HepG2 (cell line): ENCODE measurements around the gene RBBP9. TPM values are rescaled to one million over a fixed set of nuclear protein-coding genes. Genes with fewer than 3 reads are reported as not detected.
"Not testable (repeated sequence)": the region's sequence is repeated elsewhere in the genome, so short reads cannot be mapped to it uniquely, and the experiment has no call there.

ENCODE experiments used
- ATAC-seq: fragments of 200-7000 bp; cut with Tn5 transposase; 3 replicates; pipeline ENCODE4 v1.9.1; 2020; ENCODE audit warnings: mild to moderate bottlenecking, moderate library complexity
- BruUV-seq: library from RNA; stranded (reverse); fragments of 400-500 nt; replicated peaks from 2 replicates; lab custom pipeline; 2021; lab: Mats Ljungman, UMichigan
- CTCF ChIA-PET: fragments of 300-600 bp; formaldehyde crosslinking; extraction: SDS; loops from one replicate; lab custom pipeline; 2021; ENCODE audit warnings: low total read pairs, inconsistent platforms, low intra/inter-chr PET ratio; lab: Yijun Ruan, JAX
- POLR2A ChIA-PET: fragments of 350-600 bp; sonication (Branson Sonifier 250); formaldehyde crosslinking; loops from one replicate; lab custom pipeline; 2020; ENCODE audit warnings: antibody characterized with exemption, inconsistent platforms; lab: Yijun Ruan, JAX
- DNase-seq: peaks from one replicate; pipeline ENCODE4 v3.0.0-alpha.2; 2015; ENCODE audit warnings: low spot score
- FAIRE-seq: peaks from 3 replicates; lab custom pipeline; 2011; peaks lifted over from hg19 to GRCh38; lab: Jason Lieb, UNC
- H2AFZ ChIP-seq: one replicate; pipeline ENCODE4 v1.6.1; 2011; ENCODE audit warnings: low read length, inconsistent platforms
- H3K27ac ChIP-seq: fragments of 300-600 bp; 3 replicates; pipeline ENCODE4 v1.8.0; 2011; ENCODE audit warnings: mixed run types, mild to moderate bottlenecking, mixed read lengths, low read length, inconsistent platforms; ENCODE audit not compliant: insufficient read depth; ENCODE audit errors: extremely low read length
- H3K27me3 ChIP-seq, 2 experiments: fragments of 200-600 bp in 1 of 2; 2 replicates in 1 of 2; 3 replicates in 1 of 2; pipeline versions ENCODE4 v1.6.0 to v1.8.0; 2011; ENCODE audit warnings: low read length in 2 of 2, mild to moderate bottlenecking in 2 of 2, moderate library complexity in 2 of 2, inconsistent platforms in 1 of 2; ENCODE audit not compliant: insufficient read depth in 2 of 2, control insufficient read depth in 1 of 2
- H3K36me3 ChIP-seq, 2 experiments: fragments of 200-600 bp in 1 of 2; replicated peaks in 1 of 2; 2 replicates in 1 of 2; 3 replicates in 1 of 2; pipeline versions ENCODE4 v1.5.1 to v1.8.0; 2011; ENCODE audit warnings: low read length in 2 of 2, inconsistent platforms in 1 of 2; ENCODE audit not compliant: insufficient read depth in 2 of 2, control insufficient read depth in 1 of 2
- H3K4me1 ChIP-seq: 2 replicates; pipeline ENCODE4 v1.5.1; 2012; ENCODE audit warnings: low read length, inconsistent platforms; ENCODE audit not compliant: insufficient read depth
- H3K4me2 ChIP-seq: 2 replicates; pipeline ENCODE4 v1.6.0; 2011; ENCODE audit warnings: low read depth, low read length, inconsistent platforms
- H3K4me3 ChIP-seq, 3 experiments: fragments of 200-600 bp in 1 of 3; sonication (generic), shearing (Covaris generic) in 1 of 3; replicated peaks in 1 of 3; 2 replicates each; pipeline ENCODE4 v1.5.1; 2011 to 2016; ENCODE audit warnings: low read length in 3 of 3, inconsistent platforms in 2 of 3, low read depth in 2 of 3, mild to moderate bottlenecking in 2 of 3, control low read depth in 1 of 3, mixed read lengths in 1 of 3; ENCODE audit not compliant: insufficient read depth in 1 of 3
- H3K79me2 ChIP-seq: one replicate; pipeline ENCODE4 v1.6.1; 2011; ENCODE audit warnings: low read length, inconsistent platforms; ENCODE audit not compliant: insufficient read depth
- H3K9ac ChIP-seq: 2 replicates; pipeline ENCODE4 v1.6.0; 2011; ENCODE audit warnings: mild to moderate bottlenecking, low read depth, low read length, inconsistent platforms; ENCODE audit not compliant: insufficient read depth
- H3K9me3 ChIP-seq: 2 replicates; pipeline ENCODE4 v1.5.1; 2012; ENCODE audit warnings: mild to moderate bottlenecking, low read length
- H4K20me1 ChIP-seq: 2 replicates; pipeline ENCODE4 v1.6.0; 2011; ENCODE audit warnings: inconsistent platforms, mild to moderate bottlenecking, low read length, moderate library complexity; ENCODE audit not compliant: insufficient read depth
- KLF13 ChIP-seq: sonication (generic); formaldehyde crosslinking; IDR thresholded peaks from 2 replicates; pipeline ENCODE4 v1.4.0; 2020; ENCODE audit warnings: mild to moderate bottlenecking, missing genetic modification reagents
- MAFG ChIP-seq: sonication (generic); formaldehyde crosslinking; IDR thresholded peaks from 2 replicates; pipeline ENCODE4 v1.5.1; 2020; ENCODE audit warnings: mild to moderate bottlenecking, missing genetic modification reagents
- MIXL1 ChIP-seq: IDR thresholded peaks from 2 replicates; pipeline ENCODE4 v1.6.1; 2016
- PRPF4 ChIP-seq: fragments of 200-400 bp; formaldehyde crosslinking; IDR thresholded peaks from 2 replicates; pipeline ENCODE4 v1.6.1; 2016; ENCODE audit warnings: low read length, low read depth; ENCODE audit not compliant: poor library complexity, severe bottlenecking
- RBM22 ChIP-seq: fragments of 200-400 bp; formaldehyde crosslinking; optimal IDR thresholded peaks from 2 replicates; pipeline ENCODE3; 2017; ENCODE audit warnings: mild to moderate bottlenecking, low read length, moderate library complexity
- SP2 ChIP-seq: sonication (generic); formaldehyde crosslinking; IDR thresholded peaks from 2 replicates; pipeline ENCODE4 v1.5.1; 2020; ENCODE audit warnings: mild to moderate bottlenecking, missing genetic modification reagents
- whole genome bisulfite sequencing: methylation state at CpG from one replicate; pipeline ENCODE4 v1.1.6; 2017; ENCODE audit warnings: low lambda C conversion rate; 5-methylcytosine and 5-hydroxymethylcytosine counted together
- in situ Hi-C: cut with HindIII; loops from 2 replicates; pipeline ENCODE4 v1.10.0; 2017; ENCODE audit warnings: low pct_unique_long_range_greater_than_20kb; ENCODE audit not compliant: extremely low pct_ligation_motif_present
- intact Hi-C: fragments of 100-400 bp; cut with micrococcal nuclease; formaldehyde crosslinking; loops from one replicate; pipeline ENCODE4 v1.10.0; 2022; ENCODE audit not compliant: unreplicated experiment
- polyA plus RNA-seq, 8 experiments: library from polyadenylated mRNA; depleted of rRNA in 3 of 8; stranded (reverse) in 7 of 8; unstranded in 1 of 8; fragments of >200 nt; fragmentation: Illumina TruSeq in 4 of 8; extraction: Trizol in 4 of 8; gene quantifications; 2 replicates each; pipeline versions ENCODE4 v1.2.1 to v1.2.3, GENCODE V29; 2011 to 2016; ENCODE audit warnings: low read depth in 4 of 8, missing spikeins in 1 of 8, mixed read lengths in 1 of 8; ENCODE audit not compliant: insufficient read depth in 1 of 8
- total RNA-seq, 5 experiments: library from RNA; depleted of rRNA; stranded (reverse); fragments of >200 nt; fragmentation: Illumina TruSeq; extraction: Trizol; gene quantifications; 2 replicates each; pipeline ENCODE4 v1.2.3, GENCODE V29; 2016; ENCODE audit warnings: low read depth in 1 of 5

RBBP9 gene
- total and polyA plus RNA-seq, 2 of the 13 experiments (the other 11 are each of a cell fraction or from before 2014, with no cell fraction given), result 28.0 to 56.3 TPM

DNA sequence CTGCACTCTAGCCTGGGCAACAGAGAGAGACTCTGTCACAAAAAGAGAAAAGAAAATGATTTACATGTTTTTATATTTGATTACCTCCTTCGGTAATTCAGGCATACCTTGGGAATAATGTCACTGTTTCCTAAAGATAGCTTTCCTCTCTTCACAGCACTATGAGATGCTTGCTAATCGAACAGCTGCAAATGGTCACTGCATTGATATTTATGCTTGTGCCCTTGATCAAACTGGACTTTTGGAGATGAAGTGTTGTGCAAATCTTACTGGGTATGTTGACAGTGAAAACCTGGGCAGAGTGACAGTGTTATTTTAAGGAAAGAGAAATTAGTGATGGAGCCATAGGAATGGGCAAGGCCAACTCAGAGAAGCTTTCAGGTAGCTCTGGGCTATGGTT, 30.3 kb upstream of the RBBP9 start:
- Histone ChIP-seq H3K4me1 (no peaks in the 10 kb centered on the region), H3K9ac (no peak overlapping the region), H3K36me3 (peaks cover 49 to 80% of the 10 kb centered on the region in 2 experiments), H3K4me3 (no peak overlapping the region), H3K79me2 (no peaks in the 10 kb centered on the region), H2AFZ (no peak overlapping the region), H3K4me2 (no peak overlapping the region), H3K9me3 (no peaks in the 10 kb centered on the region), H4K20me1 (no peaks in the 10 kb centered on the region), H3K27ac (no peak overlapping the region), H3K27me3 (no peaks in the 10 kb centered on the region)
- ATAC-seq (no peak), DNase-seq (no peak), FAIRE-seq (no peak)
- 99% methylated on average over 2 of the region's 2 CpGs for WGBS
- TF ChIP-seq KLF13 (CRISPR knock-in tag) (no peak), MAFG (no peak), RBM22 (peak; percentile 50), MIXL1 (CRISPR knock-in tag) (no peak), PRPF4 (no peak), SP2 (CRISPR knock-in tag) (no peak)
- intact Hi-C loops, result no loop called here
- ChIA-PET POLR2A (interaction anchor here (1.6 kb wide), 1 partner anchor 20 kb away, joined by 4 read pairs; the partner anchor contains the start of gene SEC23B), CTCF (no interaction called here)
- BruUV-seq, result no TSS peak
- in situ Hi-C loops, result no loop called here

DNA sequence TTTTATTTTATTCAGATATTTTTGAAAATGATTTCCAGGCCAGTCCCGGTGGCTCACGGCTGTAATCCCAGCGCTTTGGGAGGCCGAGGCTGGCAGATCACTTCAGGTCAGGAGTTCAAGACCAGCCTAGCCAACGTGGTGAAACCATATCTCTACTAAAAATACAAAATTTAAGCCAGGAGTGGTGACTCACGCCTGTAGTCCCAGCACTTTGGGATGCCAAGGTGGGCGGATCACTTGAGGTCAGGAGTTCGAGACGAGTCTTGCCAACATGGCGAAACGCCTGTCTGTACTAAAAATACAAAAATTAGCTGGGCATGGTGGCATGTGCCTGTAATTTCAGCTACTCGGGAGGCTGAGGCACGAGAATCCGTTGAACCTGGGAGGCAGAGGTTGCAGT, 29.7 kb upstream of the RBBP9 start:
- 83% methylated on average over 14 of the region's 14 CpGs for WGBS
- H3K9ac ChIP-seq, H3K27ac ChIP-seq, CTCF ChIA-PET, H3K4me1 ChIP-seq, in situ Hi-C loops, BruUV-seq, H3K79me2 ChIP-seq, H2AFZ ChIP-seq, ATAC-seq, H3K9me3 ChIP-seq, H3K27me3 ChIP-seq, FAIRE-seq, H3K4me2 ChIP-seq, H3K4me3 ChIP-seq, H4K20me1 ChIP-seq, intact Hi-C loops, DNase-seq: not testable (repeated sequence)
- POLR2A ChIA-PET, result interaction anchor here (1.6 kb wide), 1 partner anchor 19 kb away, joined by 4 read pairs; the partner anchor contains the start of gene SEC23B
- peaks cover 48 to 78% of the 10 kb centered on the region in 2 experiments for H3K36me3 ChIP-seq
